Measurements from ENCODE around the gene NDUFAF5.

NDUFAF5 gene, protein sequence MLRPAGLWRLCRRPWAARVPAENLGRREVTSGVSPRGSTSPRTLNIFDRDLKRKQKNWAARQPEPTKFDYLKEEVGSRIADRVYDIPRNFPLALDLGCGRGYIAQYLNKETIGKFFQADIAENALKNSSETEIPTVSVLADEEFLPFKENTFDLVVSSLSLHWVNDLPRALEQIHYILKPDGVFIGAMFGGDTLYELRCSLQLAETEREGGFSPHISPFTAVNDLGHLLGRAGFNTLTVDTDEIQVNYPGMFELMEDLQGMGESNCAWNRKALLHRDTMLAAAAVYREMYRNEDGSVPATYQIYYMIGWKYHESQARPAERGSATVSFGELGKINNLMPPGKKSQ

DNA sequence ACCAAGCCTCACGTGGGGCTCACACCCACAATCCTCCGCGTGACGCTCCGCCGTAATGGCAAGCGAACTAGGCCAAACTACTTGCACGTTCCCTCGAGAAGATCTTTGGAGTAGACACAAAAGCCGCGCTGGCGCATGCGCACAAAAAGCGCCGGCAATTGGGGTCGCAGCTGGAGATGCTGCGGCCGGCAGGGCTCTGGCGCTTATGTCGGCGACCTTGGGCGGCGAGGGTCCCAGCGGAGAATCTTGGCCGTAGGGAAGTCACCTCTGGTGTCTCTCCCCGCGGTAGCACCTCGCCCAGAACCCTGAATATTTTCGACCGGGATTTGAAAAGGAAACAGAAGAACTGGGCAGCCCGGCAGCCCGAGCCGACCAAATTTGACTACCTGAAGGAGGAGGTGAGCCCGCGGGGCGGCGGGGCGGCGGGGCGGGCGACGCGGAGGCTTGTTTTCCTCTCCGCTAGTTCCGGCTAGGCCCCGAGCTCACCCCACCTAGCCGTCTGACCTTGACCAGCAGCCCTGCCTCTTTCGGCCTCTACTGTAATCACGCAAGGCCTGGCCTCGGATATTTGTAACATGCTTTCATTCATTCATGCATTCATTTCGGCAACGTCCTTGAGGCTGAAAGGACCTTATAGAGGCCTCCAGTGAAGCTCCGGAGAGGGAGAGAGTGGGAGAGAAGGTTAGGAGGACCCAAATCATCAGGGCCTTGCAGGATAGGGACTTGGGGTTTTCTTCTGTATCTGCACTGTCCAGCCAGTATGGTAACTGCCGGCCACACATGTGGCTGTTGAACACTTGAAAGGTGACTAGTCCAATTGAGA lies at the start of gene NDUFAF5, which contains the start of gene ESF1:
Gene NDUFAF5 (plus strand): TSS at position 136 of the 823 bp plus-strand sequence. CDS start 41 bp downstream, at position 177.
Gene ESF1 (minus strand): TSS at position 27 of the 823 bp plus-strand sequence. CDS start 1,779 bp downstream, outside the sequence.
- TF ChIP-seq, protein P1, sequence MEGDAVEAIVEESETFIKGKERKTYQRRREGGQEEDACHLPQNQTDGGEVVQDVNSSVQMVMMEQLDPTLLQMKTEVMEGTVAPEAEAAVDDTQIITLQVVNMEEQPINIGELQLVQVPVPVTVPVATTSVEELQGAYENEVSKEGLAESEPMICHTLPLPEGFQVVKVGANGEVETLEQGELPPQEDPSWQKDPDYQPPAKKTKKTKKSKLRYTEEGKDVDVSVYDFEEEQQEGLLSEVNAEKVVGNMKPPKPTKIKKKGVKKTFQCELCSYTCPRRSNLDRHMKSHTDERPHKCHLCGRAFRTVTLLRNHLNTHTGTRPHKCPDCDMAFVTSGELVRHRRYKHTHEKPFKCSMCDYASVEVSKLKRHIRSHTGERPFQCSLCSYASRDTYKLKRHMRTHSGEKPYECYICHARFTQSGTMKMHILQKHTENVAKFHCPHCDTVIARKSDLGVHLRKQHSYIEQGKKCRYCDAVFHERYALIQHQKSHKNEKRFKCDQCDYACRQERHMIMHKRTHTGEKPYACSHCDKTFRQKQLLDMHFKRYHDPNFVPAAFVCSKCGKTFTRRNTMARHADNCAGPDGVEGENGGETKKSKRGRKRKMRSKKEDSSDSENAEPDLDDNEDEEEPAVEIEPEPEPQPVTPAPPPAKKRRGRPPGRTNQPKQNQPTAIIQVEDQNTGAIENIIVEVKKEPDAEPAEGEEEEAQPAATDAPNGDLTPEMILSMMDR (IDR thresholded peaks at IDR 0.05) = no peak

DNA sequence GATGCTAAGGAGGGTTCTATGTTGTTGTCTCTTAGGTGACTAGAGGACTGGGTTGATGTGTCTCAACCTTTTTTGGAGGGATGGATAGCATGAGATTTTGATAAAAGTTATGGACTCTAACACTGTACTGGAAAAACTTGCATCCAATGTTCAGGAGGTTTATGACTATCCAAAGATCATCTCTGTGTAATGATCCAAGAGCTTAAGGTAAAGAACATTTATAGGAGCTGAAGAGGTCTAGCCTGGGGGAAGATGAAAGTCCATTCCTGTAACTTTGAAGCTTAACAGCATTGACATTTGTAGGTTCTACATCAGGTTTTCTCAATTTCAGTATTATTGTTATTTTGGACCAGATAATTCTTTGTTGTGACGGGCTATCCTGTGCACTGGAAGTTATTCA lies 49.0 kb upstream of the NDUFAF5 start:
- TF ChIP-seq, protein P1 (IDR thresholded peaks at IDR 0.05) = no peak

DNA sequence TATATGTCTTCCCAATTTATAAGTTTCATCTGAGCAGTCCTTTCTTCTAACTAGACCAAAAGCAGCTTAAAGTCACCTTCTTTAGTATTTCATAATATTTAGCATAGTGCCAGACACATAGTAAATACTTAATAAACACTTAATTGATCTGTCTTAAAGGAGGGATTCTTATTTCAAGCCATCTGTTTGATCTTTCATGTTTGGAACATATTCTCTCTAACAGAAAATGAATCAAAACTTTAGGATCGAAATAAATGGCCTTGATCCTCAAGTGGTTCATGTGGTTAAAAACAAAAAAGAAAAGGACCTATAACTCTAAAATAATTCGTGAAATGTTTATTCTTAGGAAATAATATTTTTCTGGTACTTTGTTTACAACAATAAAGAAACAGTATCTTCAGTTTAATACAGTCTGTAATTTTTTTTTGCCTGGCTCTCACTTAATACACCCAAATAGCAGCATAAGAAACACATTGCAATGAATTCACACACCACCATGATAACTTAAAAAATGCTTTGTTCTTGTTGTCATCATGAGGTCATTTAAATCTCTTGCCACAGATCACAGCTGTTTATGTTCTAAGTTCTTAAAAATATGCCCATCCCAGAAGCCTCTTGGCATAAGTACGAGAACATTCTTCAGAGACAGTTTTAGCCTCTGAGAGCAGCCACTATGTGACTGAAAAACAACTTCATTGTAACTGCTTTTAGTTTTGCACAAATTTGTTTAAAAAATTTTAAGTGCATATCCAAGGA lies 48.2 kb upstream of the NDUFAF5 start:
- TF ChIP-seq, protein P1 (IDR thresholded peaks at IDR 0.05) = no peak

DNA sequence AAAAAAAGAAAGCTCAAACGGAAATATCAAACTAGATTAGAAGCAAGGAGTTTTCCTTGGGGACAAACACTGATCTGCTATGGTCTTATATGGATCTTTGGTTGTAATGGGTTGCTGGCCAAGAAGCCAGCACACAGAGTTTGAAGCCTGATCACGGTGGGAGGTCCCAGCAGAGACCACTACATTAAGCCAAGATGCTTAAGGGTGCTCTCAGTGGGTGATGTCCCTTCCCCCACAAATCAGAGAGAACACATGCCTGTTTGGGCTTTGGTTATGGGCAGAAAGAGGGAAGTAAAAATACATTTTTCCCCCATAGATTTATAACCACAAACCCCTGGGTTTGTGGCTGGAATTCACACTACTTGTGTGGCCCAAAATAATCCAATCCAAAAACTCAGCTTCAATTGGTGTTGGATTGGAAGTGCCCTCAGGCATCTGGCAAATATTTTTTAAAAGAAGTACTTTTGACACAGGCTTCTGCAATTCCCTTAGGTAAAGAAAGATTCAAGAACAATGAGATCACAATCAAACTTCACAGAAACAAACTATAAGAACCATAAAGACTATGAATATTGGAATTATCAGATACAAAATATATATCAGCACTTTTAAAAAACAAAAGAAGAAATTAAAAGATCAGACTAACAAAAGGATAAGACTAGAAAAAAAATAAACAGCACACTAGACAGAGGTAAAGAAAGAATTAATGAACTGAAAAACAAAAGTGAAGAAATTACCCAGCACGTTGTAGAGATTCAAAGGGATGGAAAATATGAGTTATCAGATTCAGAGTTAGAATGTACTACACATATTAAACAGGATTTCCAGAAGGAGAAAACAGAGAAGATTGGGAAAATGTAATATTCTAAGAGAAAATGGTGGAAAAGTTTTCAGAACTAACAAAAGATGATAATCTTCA lies 44.8 kb upstream of the NDUFAF5 start:
- TF ChIP-seq, protein P1 (IDR thresholded peaks at IDR 0.05) = no peak

DNA sequence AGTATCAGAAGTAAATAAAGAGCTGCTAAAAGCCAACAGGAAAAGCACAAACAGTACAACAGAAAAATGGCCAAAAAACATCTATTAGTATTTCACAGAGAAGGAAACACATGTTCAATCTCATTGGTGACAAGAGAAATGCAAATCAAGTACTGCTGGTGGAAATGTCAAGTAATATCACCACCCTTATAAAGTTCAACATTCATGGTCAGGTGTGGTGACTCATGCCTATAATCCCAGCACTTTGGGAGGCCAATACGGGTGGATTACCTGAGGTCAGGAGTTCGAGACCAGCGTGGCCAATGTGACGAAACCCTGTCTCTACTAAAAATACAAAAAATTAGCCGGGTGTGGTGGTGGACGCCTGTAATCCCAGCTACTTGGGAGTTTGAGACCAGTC lies 42.9 kb upstream of the NDUFAF5 start:
- TF ChIP-seq, protein P1 (IDR thresholded peaks at IDR 0.05) = no peak

DNA sequence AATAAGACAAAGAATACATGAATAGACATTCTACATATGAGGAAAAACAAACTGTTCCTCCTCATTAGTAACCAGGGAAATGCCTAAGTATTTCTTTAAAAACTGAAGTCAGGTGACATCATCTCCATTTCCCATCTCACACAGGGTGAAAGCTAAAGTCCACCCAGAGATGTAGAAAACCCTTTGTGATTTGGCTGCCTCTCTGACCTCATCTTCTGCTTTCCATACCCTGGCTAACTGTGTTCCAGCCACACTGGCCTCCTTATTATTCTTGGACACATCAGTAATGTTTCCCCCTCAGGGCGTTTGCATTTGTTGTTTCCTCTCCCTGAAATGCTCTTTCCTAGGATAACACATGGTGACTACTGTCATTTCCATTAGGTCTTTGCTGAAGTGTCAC lies 40.5 kb upstream of the NDUFAF5 start:
- TF ChIP-seq, protein P1 (IDR thresholded peaks at IDR 0.05) = no peak
